Measurements from ENCODE around the gene ZFP90.
"Not testable (repeated sequence)": the region's sequence is repeated elsewhere in the genome, so short reads cannot be mapped to it uniquely, and the experiment has no call there.

The ZFP90 gene

GRCh38 chr16:68492543-68493411 is 46.3 kb upstream of the ZFP90 start:
- TF ChIP-seq MYC (IDR thresholded peaks at IDR 0.05; ENCODE audit: low read depth, low read length), result no peak
- no peak for TF ChIP-seq POLR2A (IDR thresholded peaks at IDR 0.05; ENCODE audit: extremely low read depth, insufficient read length)
- TF ChIP-seq MAX (IDR thresholded peaks at IDR 0.05; ENCODE audit: low read depth, low read length), result no peak
- TF ChIP-seq CTCF (IDR thresholded peaks at IDR 0.05; ENCODE audit: low read depth, low read length), result no peak
- no peak overlapping the region for H3K4me3 ChIP-seq (ENCODE audit: low read depth, low read length)
- DNase-seq (ENCODE audit: low read depth), result no peak

- H3K4me3 ChIP-seq (ENCODE audit: low read depth, low read length), result no peak overlapping the region
- DNase-seq (ENCODE audit: low read depth), result no peak
- TF ChIP-seq CTCF (IDR thresholded peaks at IDR 0.05; ENCODE audit: low read depth, low read length) (no peak), MAX (IDR thresholded peaks at IDR 0.05; ENCODE audit: low read depth, low read length) (no peak), MYC (IDR thresholded peaks at IDR 0.05; ENCODE audit: low read depth, low read length) (no peak), POLR2A (IDR thresholded peaks at IDR 0.05; ENCODE audit: extremely low read depth, insufficient read length) (no peak)
Observed at GRCh38 chr16:68493412-68494070, 45.5 kb upstream of the ZFP90 start.

GRCh38 chr16:68494261-68494660 is 44.8 kb upstream of the ZFP90 start:
- DNase-seq (ENCODE audit: low read depth); H3K4me3 ChIP-seq (ENCODE audit: low read depth, low read length): not testable (repeated sequence)

GRCh38 chr16:68496689-68497088 is 42.4 kb upstream of the ZFP90 start:
- H3K4me3 ChIP-seq (ENCODE audit: low read depth, low read length), result no peak overlapping the region
- DNase-seq (ENCODE audit: low read depth), result no peak
- no peak for TF ChIP-seq MAX (IDR thresholded peaks at IDR 0.05; ENCODE audit: low read depth, low read length)

- DNase-seq (ENCODE audit: low read depth), result no peak
- TF ChIP-seq POLR2A (IDR thresholded peaks at IDR 0.05; ENCODE audit: extremely low read depth, insufficient read length) (no peak), MAX (IDR thresholded peaks at IDR 0.05; ENCODE audit: low read depth, low read length) (no peak), MYC (IDR thresholded peaks at IDR 0.05; ENCODE audit: low read depth, low read length) (no peak)
- no peak overlapping the region for H3K4me3 ChIP-seq (ENCODE audit: low read depth, low read length)
Observed at GRCh38 chr16:68499006-68499405, 40.1 kb upstream of the ZFP90 start.

- no peak for DNase-seq (ENCODE audit: low read depth)
- no peak overlapping the region for H3K4me3 ChIP-seq (ENCODE audit: low read depth, low read length)
- no peak for TF ChIP-seq CTCF (IDR thresholded peaks at IDR 0.05; ENCODE audit: low read depth, low read length)
- no peak for TF ChIP-seq MAX (IDR thresholded peaks at IDR 0.05; ENCODE audit: low read depth, low read length)
- TF ChIP-seq MYC (IDR thresholded peaks at IDR 0.05; ENCODE audit: low read depth, low read length), result no peak
- TF ChIP-seq POLR2A (IDR thresholded peaks at IDR 0.05; ENCODE audit: extremely low read depth, insufficient read length), result no peak
Observed at GRCh38 chr16:68503334-68503733, 35.8 kb upstream of the ZFP90 start.

- H3K4me3 ChIP-seq (ENCODE audit: low read depth, low read length), result no peak overlapping the region
- no peak for TF ChIP-seq MAX (IDR thresholded peaks at IDR 0.05; ENCODE audit: low read depth, low read length)
- no peak for TF ChIP-seq CTCF (IDR thresholded peaks at IDR 0.05; ENCODE audit: low read depth, low read length)
- no peak for TF ChIP-seq MYC (IDR thresholded peaks at IDR 0.05; ENCODE audit: low read depth, low read length)
- TF ChIP-seq POLR2A (IDR thresholded peaks at IDR 0.05; ENCODE audit: extremely low read depth, insufficient read length), result no peak
Observed at GRCh38 chr16:68504066-68504465, 35.0 kb upstream of the ZFP90 start.

More at GRCh38 chr16:68504066-68504465, 35.0 kb upstream of the ZFP90 start:
- no peak for DNase-seq (ENCODE audit: low read depth)
